H1 (cell line): ENCODE data around the gene CAV3. TPM values are rescaled to one million over a fixed set of nuclear protein-coding genes. Genes with fewer than 3 reads are reported as not detected.

Experiments
- CHD1 ChIP-seq: IDR thresholded peaks from 2 replicates; pipeline ENCODE4 v1.6.1; 2012; ENCODE audit warnings: low read depth, low read length, improper control_type of control experiment
- polyA plus RNA-seq, 7 experiments: library from polyadenylated mRNA; depleted of rRNA in 3 of 7; stranded (reverse) in 5 of 7; unstranded in 2 of 7; fragments of >200 nt in 5 of 7; fragments of 200-250 nt in 2 of 7; gene quantifications; 1 replicate in 5 of 7; 2 replicates in 1 of 7; 4 replicates in 1 of 7; pipeline versions ENCODE4 v1.2.1 to v1.2.3, GENCODE V29; 2011 to 2013; ENCODE audit warnings: missing spikeins in 2 of 7, mixed read lengths in 2 of 7
- total RNA-seq: library from RNA; stranded (reverse); fragmentation: NEBNext Ultra II Directional; extraction: Animal tissue kit (Norgen Biotek cat#: 25700); gene quantifications from 2 replicates; pipeline ENCODE4 v1.2.1, GENCODE V29; 2021
- TF ChIP-seq, protein P1 (sequence below), 3 experiments: IDR thresholded peaks; 1 replicate in 2 of 3; 2 replicates in 1 of 3; pipeline versions ENCODE4 v1.5.1 to v1.6.1; 2011; ENCODE audit warnings: low read length in 3 of 3, mild to moderate bottlenecking in 3 of 3, inconsistent platforms in 2 of 3, low read depth in 1 of 3, moderate library complexity in 1 of 3; ENCODE audit not compliant: insufficient read depth in 1 of 3; ENCODE audit errors: control extremely low read depth in 1 of 3

The CAV3 gene
- total and polyA plus RNA-seq, 2 of the 8 experiments (the other 6 are each of a cell fraction or from before 2014, with no cell fraction given): not detected

DNA sequence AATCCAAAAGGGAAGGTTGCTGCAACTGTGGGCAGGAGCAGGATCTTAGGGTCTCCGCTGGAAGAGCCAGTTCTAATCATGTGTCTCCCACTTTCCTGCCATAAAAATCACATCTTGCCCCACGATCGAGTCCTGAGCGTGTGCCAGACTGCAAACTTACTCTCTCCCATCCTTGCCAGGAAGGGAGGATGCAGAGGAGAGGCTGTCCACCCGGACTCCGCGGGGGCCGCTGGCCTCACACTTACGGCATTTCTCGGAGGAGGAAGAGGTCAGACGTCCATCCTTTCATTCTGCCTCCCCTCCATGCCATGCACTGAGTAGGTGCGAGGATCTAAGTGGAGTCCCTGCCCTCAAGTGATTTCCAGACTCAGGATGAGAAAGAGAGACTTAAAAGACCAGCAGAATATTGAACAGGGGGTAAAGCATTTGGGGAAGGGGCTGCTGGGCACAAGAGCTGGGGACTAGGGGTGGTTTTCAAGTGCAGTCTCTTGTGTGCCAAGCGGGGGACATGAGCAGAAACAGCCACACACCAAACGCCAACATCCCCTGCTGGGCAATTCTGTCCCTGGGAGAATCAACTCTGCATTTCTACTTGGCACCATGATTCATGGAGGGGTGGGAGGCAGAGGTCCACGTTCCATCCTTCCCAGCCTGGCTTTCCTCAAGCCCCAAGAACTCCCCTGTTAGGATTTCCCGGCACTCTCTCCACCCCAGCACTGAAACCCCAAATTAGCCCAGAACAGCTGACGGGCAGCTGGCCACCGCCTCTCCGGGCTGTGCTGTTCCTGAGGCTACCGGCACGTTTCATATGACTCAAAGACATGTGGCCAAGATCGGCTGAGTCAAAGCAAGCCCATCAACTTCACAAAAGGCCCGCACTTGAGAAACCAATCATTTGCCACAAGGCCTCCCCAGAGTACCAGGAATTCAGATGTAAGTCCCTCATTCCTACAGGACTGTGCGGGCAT lies 24.2 kb downstream of the CAV3 start (continued):
- TF ChIP-seq, protein P1, sequence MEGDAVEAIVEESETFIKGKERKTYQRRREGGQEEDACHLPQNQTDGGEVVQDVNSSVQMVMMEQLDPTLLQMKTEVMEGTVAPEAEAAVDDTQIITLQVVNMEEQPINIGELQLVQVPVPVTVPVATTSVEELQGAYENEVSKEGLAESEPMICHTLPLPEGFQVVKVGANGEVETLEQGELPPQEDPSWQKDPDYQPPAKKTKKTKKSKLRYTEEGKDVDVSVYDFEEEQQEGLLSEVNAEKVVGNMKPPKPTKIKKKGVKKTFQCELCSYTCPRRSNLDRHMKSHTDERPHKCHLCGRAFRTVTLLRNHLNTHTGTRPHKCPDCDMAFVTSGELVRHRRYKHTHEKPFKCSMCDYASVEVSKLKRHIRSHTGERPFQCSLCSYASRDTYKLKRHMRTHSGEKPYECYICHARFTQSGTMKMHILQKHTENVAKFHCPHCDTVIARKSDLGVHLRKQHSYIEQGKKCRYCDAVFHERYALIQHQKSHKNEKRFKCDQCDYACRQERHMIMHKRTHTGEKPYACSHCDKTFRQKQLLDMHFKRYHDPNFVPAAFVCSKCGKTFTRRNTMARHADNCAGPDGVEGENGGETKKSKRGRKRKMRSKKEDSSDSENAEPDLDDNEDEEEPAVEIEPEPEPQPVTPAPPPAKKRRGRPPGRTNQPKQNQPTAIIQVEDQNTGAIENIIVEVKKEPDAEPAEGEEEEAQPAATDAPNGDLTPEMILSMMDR (IDR thresholded peaks at IDR 0.05; ENCODE audit: control extremely low read depth in 1 of 3, insufficient read depth in 1 of 3, low read depth in 1 of 3, low read length in 3 of 3): no peak
- no peak for TF ChIP-seq CHD1
